SU-DHL-6 (cell line): ENCODE data around the gene OR7C1.

ENCODE experiments used
- EZH2phosphoT487 ChIP-seq: fragments of 200-600 bp; sonication (generic), shearing (Covaris generic); conservative IDR thresholded peaks from 2 replicates; pipeline ENCODE4 v1.6.1; 2018; ENCODE audit warnings: mild to moderate bottlenecking, antibody characterized with exemption, low read length, moderate library complexity, mixed read lengths
- TF ChIP-seq, protein P1 (sequence below): fragments of 200-600 bp; sonication (generic); IDR thresholded peaks from one replicate; pipeline ENCODE4 v1.5.1; 2017; ENCODE audit warnings: antibody characterized with exemption, mild to moderate bottlenecking, low read length, moderate library complexity; ENCODE audit not compliant: insufficient read depth, poor library complexity, severe bottlenecking

DNA sequence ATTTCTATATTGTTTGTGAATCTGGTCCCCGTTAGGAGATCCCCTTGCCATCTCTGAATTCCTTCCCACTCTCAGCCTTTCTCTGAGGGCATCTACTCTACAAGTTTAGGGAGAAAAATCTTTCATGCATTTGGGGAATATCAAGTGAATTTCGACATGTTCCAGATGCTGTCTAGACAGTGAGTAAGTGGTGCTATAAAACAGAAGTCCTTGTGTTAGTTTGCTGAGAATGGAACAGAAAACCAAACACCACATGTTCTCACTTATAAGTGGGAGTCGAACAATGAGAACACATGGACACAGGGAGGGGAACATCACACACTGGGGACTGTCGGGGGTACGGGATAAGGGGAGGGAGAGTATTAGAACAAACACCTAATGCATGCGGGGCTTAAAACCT, 8.6 kb upstream of the OR7C1 start:
- TF ChIP-seq, protein P1, sequence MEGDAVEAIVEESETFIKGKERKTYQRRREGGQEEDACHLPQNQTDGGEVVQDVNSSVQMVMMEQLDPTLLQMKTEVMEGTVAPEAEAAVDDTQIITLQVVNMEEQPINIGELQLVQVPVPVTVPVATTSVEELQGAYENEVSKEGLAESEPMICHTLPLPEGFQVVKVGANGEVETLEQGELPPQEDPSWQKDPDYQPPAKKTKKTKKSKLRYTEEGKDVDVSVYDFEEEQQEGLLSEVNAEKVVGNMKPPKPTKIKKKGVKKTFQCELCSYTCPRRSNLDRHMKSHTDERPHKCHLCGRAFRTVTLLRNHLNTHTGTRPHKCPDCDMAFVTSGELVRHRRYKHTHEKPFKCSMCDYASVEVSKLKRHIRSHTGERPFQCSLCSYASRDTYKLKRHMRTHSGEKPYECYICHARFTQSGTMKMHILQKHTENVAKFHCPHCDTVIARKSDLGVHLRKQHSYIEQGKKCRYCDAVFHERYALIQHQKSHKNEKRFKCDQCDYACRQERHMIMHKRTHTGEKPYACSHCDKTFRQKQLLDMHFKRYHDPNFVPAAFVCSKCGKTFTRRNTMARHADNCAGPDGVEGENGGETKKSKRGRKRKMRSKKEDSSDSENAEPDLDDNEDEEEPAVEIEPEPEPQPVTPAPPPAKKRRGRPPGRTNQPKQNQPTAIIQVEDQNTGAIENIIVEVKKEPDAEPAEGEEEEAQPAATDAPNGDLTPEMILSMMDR: no peak
- TF ChIP-seq EZH2phosphoT487: no peak
